Ovary (tissue), 9 donors: Measurements from ENCODE around the gene CRYBA2. TPM values are rescaled to one million over a fixed set of nuclear protein-coding genes. Genes with fewer than 3 reads are reported as not detected.

Source experiments
- DNase-seq, 5 donors: peaks; one replicate each; pipeline ENCODE4 v3.0.0-alpha.2; 2019 to 2020
- H3K27ac ChIP-seq, 2 donors: fragments of 200-600 bp; one replicate each; pipeline versions ENCODE4 v1.5.1 to v1.8.0; 2019 to 2022
- H3K27me3 ChIP-seq: fragments of 200-600 bp; one replicate; pipeline ENCODE4 v1.8.0; 2022
- H3K36me3 ChIP-seq: fragments of 200-600 bp; sonication (generic); one replicate; pipeline ENCODE4 v1.5.1; 2019
- H3K4me1 ChIP-seq: one replicate; pipeline ENCODE4 v1.8.1; 2013; ENCODE audit warnings: mild to moderate bottlenecking, moderate library complexity; ENCODE audit not compliant: insufficient read depth
- H3K4me3 ChIP-seq: fragments of 200-600 bp; sonication (generic); one replicate; pipeline ENCODE4 v1.5.1; 2017
- H3K9me3 ChIP-seq, 2 donors: fragments of 200-600 bp in 1 of 2; sonication (generic) in 1 of 2; one replicate each; pipeline versions ENCODE4 v1.5.1 to v1.8.1; 2013 to 2019; ENCODE audit warnings: mild to moderate bottlenecking in 1 of 2, moderate library complexity in 1 of 2
- CTCF ChIP-seq, 3 donors: fragments of 450-650 bp in 2 of 3; fragments of 200-600 bp in 1 of 3; IDR thresholded peaks; one replicate each; pipeline versions ENCODE4 v1.5.1 to v1.8.0; 2016 to 2022; ENCODE audit warnings: antibody characterized with exemption in 3 of 3, mild to moderate bottlenecking in 1 of 3
- EP300 ChIP-seq: sonication (generic); formaldehyde crosslinking; IDR thresholded peaks from one replicate; pipeline ENCODE4 v1.6.1; 2017; ENCODE audit warnings: antibody characterized with exemption
- POLR2A ChIP-seq: fragments of 450-650 bp; IDR thresholded peaks from one replicate; pipeline ENCODE4 v1.6.1; 2017; ENCODE audit warnings: antibody characterized with exemption, mild to moderate bottlenecking, moderate library complexity
- whole genome bisulfite sequencing, 3 donors: extraction: QIAGEN DNeasy Blood & Tissue Kit in 1 of 3; methylation state at CpG; one replicate each; pipeline versions ENCODE4 v1.1.5 to v1.1.7; 2013 to 2017; 5-methylcytosine and 5-hydroxymethylcytosine counted together
- intact Hi-C, 4 donors: fragments of 100-400 bp; cut with DNase I; formaldehyde crosslinking; loops; one replicate each; pipeline versions ENCODE4 v1.11.0 to v1.15.1; 2022 to 2023
- polyA plus RNA-seq, 2 donors: library from polyadenylated mRNA; stranded (reverse); fragments of 200-250 nt in 1 of 2; fragments of 350-450 nt in 1 of 2; fragmentation: Illumina TruSeq in 1 of 2; extraction: RNeasy Lipid Tissue Mini Kit (QIAGEN cat#74804) in 1 of 2; gene quantifications; one replicate each; pipeline ENCODE4 v1.2.3, GENCODE V29; 2013 to 2014
- total RNA-seq, 7 donors: library from RNA; depleted of rRNA in 2 of 7; stranded (reverse); fragments of >200 nt in 2 of 7; fragmentation: NEBNext Ultra II Directional in 3 of 7; extraction: Animal tissue kit (Norgen Biotek cat#: 25700) in 3 of 7; gene quantifications; one replicate each; pipeline versions ENCODE4 v1.1.0 to v1.2.4, GENCODE V29; 2016 to 2023
- donor health status: DM: no; HTN: no; CAD: no; lungs with moderate emphysema.
- donor health status: DM: no; HTN: no; CAD: no.
- donor health status: Bipolar disorder and iron deficiency.
- donor health status: DM: yes; HTN: yes; CAD: no.
- donor health status: DM: no; HTN: no; CAD: no.
- donor health status: DM: yes; HTN: yes; CAD: no.

Gene CRYBA2
- total and polyA plus RNA-seq, 9 donors, result not detected

- Histone ChIP-seq H3K4me1 (no peaks in the 10 kb centered on the region), H3K36me3 (no peaks in the 10 kb centered on the region), H3K27ac (no peak overlapping the region), H3K27me3 (no peaks in the 10 kb centered on the region), H3K9me3 (no peaks in the 10 kb centered on the region), H3K4me3 (no peak overlapping the region)
- WGBS, 3 donors, result 66 to 81% (median 69%) methylated on average over 5 of the region's 5 CpGs
- no peak for DNase-seq
- intact Hi-C loops, result no loop called here
- TF ChIP-seq POLR2A, result no peak
Observed at GRCh38 chr2:219010873-219011272, 17.7 kb upstream of the CRYBA2 start.

- 39 to 51% (median 43%) methylated on average over 6 of the region's 6 CpGs for WGBS, 3 donors
- no peak for DNase-seq
- H3K27me3 ChIP-seq, result no peaks in the 10 kb centered on the region
- TF ChIP-seq EP300 (no peak), CTCF (IDR thresholded peaks at IDR 0.05) (no peak), POLR2A (no peak)
- no peak overlapping the region for H3K27ac ChIP-seq
- H3K4me1 ChIP-seq, result no peaks in the 10 kb centered on the region
- intact Hi-C loops, result no loop called here
- no peaks in the 10 kb centered on the region for H3K36me3 ChIP-seq
- no peak overlapping the region for H3K4me3 ChIP-seq
- H3K9me3 ChIP-seq, result no peaks in the 10 kb centered on the region
Observed at GRCh38 chr2:219010162-219010756, 17.0 kb upstream of the CRYBA2 start.

GRCh38 chr2:219009294-219009693 is 16.1 kb upstream of the CRYBA2 start:
- WGBS, 3 donors, result 56 to 59% (median 56%) methylated on average over 2 of the region's 2 CpGs
- Histone ChIP-seq H3K4me1 (no peaks in the 10 kb centered on the region), H3K27me3 (no peaks in the 10 kb centered on the region), H3K27ac (no peak overlapping the region), H3K9me3 (no peaks in the 10 kb centered on the region), H3K4me3 (no peak overlapping the region), H3K36me3 (no peaks in the 10 kb centered on the region)
- no peak for DNase-seq
- intact Hi-C loops, result no loop called here
- TF ChIP-seq POLR2A, result no peak
- TF ChIP-seq EP300, result no peak
- no peak for TF ChIP-seq CTCF (IDR thresholded peaks at IDR 0.05)

GRCh38 chr2:219003979-219004378 is 10.8 kb upstream of the CRYBA2 start:
- Histone ChIP-seq H3K27ac (no peak overlapping the region), H3K4me3 (no peak overlapping the region), H3K36me3 (no peaks in the 10 kb centered on the region), H3K4me1 (peaks cover 11% of the 10 kb centered on the region), H3K27me3 (peaks cover 7% of the 10 kb centered on the region), H3K9me3 (no peaks in the 10 kb centered on the region)
- intact Hi-C loops, result no loop called here
- 82 to 87% (median 83%) methylated on average over 3 of the region's 3 CpGs for WGBS, 3 donors
- TF ChIP-seq EP300 (no peak), CTCF (IDR thresholded peaks at IDR 0.05) (no peak), POLR2A (no peak)
- no peak for DNase-seq

GRCh38 chr2:219003267-219003634 is 10.0 kb upstream of the CRYBA2 start:
- TF ChIP-seq EP300 (no peak), POLR2A (no peak), CTCF (IDR thresholded peaks at IDR 0.05) (no peak)
- intact Hi-C loops, result no loop called here
- peaks cover 11% of the 10 kb centered on the region for H3K4me1 ChIP-seq
- no peaks in the 10 kb centered on the region for H3K36me3 ChIP-seq
- WGBS, 3 donors, result 5 to 8% (median 5%) methylated on average over 19 to 20 of the region's 20 CpGs
- H3K27ac ChIP-seq, result no peak overlapping the region
- H3K9me3 ChIP-seq, result no peaks in the 10 kb centered on the region
- DNase-seq, result no peak
- no peak overlapping the region for H3K4me3 ChIP-seq
- peaks cover 7% of the 10 kb centered on the region for H3K27me3 ChIP-seq
